ENCODE data around the gene PLCB4.
A peak's percentile ranks its signal among the peaks of the same experiment; 100 is the strongest.

The PLCB4 gene

DNA sequence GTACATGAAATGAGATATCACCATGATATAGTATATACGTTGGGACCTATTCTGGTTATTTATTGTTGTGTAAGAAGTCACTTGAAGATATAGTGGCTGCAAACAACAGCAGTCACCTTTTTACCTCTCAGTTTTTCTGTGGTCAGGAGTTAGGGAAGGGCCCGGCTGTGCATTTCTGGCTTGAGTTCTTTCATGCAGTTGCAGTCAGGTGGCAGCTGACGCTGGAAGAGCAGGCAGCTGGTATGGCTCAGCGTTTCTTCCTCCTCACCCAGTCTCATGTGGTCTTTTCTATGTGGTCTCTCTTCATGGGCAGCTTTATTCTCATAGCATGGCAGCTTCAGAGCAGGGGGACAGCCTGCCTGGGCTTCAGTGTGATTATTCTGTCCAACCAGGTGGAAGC lies 154.4 kb downstream of the PLCB4 start:
- DNase-seq (ENCODE audit: low read depth): no peak

DNA sequence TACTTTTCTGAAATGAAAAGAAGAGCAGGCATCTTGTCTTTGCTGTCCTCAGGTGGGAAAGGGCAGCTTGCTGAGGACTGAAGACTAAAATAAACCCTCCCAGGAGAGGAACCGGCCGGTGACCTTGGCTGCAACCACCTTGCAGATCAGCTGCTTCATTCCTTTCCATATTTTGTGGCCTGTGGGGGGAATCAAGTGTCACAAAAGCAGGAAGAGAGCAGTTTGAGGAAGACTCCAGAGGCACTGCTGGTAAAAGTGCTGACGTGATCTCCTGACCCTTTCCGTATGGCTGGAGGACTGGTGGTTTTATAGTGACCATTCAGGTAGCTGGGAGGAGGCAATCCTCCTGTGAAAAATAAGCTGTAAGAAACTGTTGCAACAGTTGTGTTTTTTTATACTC lies 157.0 kb downstream of the PLCB4 start:
- DNase-seq (ENCODE audit: low read depth): no peak

DNA sequence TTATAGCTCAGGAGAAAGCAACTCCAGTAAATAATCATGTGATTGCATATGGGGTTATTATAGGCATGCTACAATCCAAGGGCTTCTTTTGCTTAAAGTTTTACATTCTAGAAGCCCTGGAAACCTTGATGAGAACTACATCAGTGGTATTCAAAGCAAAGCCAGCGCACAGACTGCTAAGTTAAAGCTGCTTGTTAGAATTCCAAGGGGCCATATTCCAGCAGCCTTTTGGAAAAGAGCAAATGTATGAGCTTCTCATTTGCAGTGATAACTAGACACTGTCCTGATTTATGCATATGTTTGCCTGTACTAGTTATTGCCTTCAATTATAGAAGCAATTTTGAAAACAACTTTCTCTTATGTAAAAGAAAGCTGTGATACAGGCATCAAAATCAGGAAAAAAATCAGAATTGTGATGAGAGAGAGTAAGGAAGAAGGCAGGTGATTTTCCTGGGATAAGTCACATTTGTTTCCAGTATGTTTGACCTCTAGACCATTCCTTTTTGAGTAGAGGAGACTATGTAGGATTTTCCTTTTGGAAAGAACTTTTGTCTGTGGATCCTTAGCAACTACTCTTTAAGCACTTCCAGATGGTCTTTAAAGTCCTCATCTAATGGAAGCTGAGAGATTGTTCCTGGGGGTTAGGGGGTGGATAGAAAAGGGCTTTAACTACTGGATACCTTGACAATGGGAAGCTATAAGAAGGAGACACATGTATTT lies 159.2 kb downstream of the PLCB4 start:
- DNase-seq (ENCODE audit: low read depth): no peak

DNA sequence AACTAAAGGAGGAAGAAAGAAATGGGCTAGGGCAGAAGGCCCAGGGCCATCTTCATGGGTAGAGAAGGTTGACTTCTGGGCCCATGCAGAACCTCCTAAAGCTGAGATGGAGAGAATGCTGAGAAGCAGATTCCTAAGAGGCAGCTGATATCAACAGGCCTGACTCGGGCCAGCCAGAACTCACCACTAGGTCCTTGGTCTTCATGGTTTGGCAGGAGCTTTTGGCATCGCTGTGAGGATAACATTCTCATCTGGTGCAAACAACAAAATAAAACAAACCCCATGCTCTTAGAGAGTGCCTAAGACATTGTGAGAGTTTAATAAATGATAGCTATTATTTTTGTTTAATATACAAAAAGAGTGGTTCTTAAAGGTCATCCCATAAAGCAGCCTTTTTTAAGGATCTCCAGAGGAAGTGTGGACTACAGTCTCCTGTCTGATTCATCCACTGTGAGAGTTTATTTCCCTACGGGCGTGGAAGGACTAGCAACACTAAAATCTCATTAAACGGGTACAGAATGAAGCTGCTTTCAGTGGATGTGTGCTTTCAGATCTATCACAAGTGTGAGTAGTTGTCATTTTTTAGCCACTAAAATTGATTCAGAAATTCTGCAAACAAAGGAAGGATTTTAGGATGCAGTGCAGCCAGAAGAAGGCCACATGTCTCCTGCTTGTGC lies 160.0 kb downstream of the PLCB4 start:
- DNase-seq (ENCODE audit: low read depth): no peak

DNA sequence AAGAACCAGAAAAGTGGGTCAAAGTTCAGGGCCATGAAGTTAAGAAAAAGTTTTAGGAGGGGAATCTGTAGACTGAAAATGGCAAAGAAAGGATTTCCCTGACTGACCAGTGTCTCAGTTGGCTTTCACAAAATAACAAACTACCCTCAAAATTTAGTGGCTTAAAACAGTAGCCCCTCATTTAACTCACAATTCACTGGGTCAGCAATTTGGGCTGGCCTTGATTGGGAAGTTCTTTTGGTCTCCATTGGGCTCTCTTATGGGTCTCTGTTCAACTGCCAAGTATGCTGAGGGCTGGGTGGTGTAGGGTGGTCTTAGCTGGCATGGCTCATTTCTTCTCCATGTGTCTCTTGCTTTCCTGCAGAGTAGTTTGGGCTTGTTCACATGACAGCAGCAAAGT lies 161.5 kb downstream of the PLCB4 start:
- DNase-seq (ENCODE audit: low read depth): no peak

DNA sequence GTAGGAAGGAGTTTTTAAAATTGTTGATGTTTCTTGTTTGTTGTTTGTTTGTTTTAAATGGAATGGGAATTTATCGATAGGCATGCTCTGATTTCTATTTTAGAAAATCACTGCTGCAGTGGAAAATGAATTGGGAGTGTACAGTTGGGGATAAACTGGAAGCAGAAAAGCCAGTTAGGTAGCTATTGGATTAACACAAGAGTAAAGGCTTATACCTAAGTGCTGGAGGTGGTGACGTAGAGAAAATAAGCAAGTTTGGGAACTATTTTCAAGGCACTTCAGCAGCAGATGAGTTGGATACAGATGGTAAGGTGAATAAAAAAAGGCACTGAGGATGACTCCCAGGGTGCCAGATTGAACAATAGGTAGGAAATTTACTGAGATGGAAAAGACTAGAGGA lies 164.9 kb downstream of the PLCB4 start:
- DNase-seq (ENCODE audit: low read depth): no peak

DNA sequence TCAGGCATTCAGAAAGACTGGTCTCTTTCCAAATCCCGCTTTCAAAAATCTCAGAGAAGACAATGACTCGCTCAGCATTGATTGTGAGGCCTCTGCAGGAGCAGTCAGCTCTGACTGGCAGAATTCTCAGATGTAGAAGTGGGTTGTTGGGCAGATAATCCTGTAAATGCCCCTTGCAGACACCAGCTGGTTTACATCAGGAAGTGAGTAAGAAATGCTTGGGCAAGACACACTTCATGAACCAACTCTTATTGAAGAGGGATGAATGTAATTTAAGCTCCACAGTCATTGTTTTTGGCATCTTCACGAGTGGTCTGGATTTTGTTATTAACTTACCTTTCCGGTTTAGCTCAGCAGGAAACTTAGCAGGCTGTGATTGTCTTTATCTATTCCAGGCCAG lies 166.6 kb downstream of the PLCB4 start:
- DNase-seq (ENCODE audit: low read depth): peak; percentile 56

DNA sequence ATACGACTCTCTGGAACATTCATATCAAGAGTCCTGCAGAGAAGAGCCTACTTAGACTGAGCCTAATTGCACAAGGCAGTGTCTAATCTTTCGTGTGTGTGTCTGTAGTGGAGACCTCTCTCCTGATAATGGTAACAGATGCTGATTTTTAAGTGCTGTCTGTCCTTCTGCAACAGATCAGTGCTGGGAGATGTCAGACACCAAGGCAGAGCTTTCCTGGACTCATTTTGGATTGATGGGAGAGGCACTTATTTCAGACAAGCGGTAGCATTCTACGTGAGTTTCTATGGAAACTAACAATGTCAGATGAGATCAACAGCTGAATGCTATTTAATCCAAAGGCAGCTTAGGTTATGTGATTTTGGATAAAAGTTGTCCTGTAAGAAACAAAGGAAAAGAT lies 167.6 kb downstream of the PLCB4 start:
- no peak for DNase-seq (ENCODE audit: low read depth)

DNA sequence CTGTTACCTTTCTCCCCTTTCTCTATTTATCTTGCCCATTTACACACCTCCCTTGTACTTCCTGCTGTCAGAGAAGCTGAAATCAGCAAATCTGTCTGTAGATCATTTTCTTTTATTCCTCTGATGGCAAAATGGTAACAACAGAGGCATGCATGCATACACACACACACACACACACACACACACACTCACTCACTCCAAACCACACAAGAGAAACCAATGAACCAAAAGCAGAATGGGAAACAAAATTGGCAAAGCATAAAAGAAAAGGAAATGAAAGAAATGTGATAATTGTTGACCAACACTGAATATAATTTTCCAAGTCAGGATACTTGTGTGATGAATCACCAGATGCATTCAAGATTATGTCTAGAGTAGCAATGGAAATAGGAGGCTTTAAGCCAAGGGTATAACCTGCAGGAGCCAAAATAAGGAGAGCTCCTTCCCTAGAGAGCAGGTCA lies 172.4 kb downstream of the PLCB4 start:
- DNase-seq (ENCODE audit: low read depth): peak; percentile 59

DNA sequence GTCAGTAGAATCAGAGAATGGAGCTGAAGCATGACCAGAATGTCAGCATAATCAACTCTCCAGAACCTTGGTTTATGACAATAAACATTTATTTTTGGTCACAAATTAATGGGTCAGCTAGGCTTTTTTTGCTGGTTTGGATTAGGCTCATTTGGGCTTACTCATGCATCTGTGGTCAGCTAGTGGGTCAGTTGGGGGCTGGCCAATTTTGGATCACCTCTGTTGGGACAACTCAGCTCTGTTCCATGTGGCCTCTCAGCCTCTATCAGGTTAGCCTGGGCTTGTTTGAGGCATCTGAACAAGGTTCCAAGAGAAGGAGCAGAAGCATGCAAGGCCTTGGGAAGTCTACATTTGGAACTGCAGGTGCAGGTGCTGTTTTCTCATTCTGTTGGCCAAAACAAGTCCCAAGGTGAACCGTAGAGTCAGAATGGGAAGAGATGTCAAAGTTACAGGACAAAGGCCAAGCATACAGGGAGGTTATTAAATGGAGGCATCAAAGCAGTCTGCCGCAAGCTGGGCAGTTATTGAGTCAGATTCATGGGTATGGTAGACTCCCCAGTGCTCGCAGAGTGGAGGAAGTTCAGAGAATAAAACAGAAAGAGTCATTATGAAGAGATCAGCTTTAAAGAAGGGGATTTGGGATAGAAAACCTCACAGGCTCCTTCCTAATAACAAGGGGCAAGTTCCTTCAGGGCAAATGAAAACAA lies 173.0 kb downstream of the PLCB4 start:
- DNase-seq (ENCODE audit: low read depth): peak; percentile 43

DNA sequence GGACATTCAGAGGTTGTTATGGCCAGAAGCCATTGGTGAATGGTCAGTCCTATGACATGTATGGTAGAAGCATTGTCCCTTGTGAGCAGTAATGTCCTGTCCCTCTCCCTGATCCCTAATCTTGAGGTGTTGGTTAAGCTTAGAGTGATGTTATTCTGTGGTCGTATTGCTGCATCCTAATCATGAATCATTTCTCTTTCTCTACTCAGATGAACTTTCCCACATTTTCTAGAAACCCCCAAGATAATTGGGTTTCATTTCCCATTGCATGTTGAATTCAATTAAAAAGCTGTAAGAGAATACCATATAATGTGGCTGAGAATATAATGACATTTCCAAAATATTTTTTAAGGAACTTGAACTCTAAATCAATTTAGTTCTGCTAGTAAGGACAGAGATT lies 175.1 kb downstream of the PLCB4 start:
- no peak for DNase-seq (ENCODE audit: low read depth)

DNA sequence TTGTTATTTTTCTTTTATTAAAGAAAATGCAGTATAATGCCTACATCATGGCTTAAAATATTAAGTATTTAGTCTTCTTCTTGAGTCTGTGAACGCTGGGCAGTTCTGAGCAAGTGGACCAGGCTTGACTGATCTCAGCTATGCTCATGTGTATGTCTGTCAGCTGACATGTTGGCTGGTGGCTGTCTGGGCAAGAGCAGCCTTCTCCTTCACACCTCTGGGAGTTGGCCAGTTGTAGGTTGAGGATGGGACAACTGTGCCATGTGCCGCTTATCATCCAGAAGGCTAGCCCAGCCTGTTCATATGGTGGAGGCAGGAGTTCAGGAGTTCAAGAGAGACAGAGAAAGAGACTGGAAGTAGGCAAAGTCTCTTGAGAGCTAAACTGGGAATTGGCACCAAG lies 175.9 kb downstream of the PLCB4 start:
- DNase-seq (ENCODE audit: low read depth): no peak

DNA sequence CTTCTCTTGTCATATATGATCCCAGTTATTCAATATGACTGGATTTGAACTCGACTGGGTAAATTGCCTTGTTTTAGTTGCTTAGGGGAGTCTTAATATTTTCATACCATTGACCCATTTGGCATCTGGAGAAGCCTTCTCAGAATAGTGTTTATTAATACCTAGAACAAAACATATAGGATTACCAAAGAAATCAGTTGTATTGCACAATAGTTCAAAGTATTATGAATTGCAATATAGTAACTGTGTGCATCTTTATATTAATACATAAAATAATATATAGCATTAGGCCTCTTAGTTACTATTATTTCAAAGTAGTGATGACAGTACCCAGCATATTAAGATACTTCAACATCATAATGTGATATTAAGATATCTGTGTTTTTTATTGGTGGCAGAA lies 177.8 kb downstream of the PLCB4 start:
- no peak for DNase-seq (ENCODE audit: low read depth)

DNA sequence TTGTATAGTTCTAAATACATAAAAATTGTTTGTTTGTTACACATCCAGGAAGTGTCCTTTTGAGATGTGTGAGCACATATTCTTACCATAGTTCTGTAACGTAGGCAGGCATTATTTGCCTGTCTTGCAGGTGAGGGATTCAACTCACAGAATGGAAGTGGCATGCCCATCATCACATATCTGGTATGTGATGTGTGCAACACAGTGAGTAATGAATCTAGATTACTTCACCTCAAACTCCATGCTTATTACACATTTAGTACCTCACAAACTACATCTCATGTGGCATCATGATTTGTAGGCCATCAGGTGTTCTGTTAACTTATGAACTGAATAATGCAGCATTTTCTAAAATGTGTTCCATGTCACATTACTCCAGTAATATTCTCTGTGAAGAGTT lies 181.6 kb downstream of the PLCB4 start:
- no peak for DNase-seq (ENCODE audit: low read depth)

DNA sequence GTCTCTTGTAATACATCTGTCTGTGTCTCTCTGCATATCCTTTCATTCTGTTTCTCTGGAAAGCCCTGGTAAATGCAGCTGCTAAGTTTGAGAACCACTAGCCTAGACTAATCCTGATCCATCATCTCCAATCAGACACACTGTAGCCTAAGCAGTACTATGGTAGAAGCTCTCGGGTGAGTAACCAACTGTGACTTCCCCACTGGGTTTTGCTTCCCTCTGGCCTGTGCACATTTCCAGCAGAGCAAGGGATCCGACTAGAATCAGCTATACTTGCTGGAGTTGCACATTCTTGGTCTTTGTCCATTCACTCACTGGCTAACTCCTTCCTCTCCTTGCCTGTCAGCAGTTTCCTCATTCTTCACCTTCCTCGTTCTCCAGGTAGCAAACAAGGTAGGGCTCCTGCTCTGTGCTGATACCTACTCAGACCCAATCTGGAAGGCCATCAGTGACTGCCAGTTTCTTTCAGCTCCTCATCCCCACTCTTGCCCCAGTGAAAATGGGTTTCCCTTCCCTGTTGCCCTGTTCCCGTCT lies 184.2 kb downstream of the PLCB4 start:
- DNase-seq (ENCODE audit: low read depth): no peak

DNA sequence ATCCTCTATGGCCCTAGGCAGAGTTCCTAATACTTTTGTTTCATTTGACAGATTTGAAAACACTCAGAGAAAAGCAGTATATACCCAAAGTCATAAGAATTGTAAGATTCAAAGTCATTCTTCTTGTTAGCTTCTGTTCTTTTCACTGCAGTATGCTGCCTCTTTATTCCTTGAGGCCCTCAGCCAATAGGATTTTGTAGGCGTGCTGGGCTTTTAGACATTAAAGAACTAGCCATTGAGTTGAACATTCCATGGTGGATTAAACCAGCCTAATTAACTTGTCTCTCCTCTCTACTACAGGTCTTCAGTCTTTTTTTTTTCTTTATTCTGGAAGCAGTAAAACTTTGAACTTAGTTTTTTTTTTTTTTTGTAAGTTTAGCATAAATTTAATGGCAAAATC lies 186.3 kb downstream of the PLCB4 start:
- no peak for DNase-seq (ENCODE audit: low read depth)

DNA sequence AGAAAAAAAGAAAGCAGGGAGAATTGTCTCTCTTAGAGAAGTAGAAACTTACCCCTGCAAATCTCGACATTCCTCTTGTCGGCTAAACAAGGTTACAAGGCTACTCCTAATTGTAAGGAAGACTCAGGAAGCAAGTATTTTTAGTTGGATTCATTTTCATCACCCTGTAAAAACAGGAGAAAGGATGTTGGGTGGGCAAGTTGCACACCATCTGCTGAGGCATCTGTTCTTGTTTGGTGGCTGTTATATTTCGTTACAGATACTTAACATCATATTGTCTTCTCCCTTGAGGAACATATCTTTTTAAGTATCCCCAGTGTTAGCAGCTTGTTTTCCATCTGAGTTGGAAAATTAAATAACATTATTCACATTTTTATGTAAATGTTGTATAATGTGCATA lies 187.5 kb downstream of the PLCB4 start:
- DNase-seq (ENCODE audit: low read depth): no peak

DNA sequence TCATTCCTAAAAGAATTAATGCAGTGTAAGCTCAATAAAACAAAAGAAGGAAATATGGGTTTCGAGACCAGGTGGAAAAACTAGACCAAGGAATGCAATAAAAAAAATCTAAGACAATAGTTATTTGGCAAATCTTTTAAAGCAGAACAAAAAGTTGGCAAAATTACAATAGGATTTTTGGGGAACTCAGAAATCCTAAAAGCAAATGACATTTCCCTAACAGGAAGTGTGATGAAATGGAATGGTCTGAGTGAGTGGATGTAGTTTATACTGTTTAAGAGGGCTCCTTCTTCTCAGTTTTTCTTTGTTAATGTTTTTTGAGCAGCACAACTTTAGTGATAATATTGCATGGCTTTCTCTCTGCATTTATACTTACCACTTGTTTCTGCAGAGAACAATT lies 190.0 kb downstream of the PLCB4 start:
- no peak for DNase-seq (ENCODE audit: low read depth)

DNA sequence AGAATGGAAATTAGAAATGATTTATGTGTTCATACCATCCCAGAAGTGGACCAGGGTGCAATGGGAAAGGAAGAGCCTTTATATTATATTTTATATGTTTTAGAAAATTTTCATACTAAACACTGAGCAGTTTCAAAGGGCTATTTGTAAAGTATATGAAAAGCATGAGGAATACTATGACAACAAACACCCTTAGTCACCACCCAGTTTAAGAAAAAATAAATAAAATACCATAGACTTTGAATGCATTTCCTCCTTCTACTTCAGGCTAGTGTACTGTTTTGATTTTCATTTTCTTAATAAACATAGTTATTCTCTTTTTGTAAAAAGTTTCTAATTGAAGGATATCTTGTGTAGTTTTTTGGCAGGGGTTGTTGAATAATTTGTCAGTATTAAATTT lies 191.1 kb downstream of the PLCB4 start:
- DNase-seq (ENCODE audit: low read depth): no peak

DNA sequence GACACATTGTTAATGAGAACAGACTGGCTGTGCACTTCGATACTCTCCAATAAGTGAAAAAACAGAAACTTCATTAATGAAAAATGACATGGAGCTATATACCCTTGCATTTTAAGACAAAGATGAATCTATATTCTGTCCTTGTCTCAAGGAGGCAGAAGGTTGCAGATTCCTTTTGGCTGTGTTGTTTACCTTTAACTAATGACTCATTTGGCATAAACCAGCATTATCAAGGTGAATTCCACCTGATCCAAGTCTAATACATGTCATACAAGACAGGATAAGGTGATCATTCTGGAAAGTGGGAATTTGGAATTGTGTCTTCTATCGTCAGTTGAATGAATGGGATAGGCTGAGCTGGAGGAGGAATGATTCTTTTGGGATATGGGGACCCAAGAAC lies 192.9 kb downstream of the PLCB4 start:
- DNase-seq (ENCODE audit: low read depth): no peak

DNA sequence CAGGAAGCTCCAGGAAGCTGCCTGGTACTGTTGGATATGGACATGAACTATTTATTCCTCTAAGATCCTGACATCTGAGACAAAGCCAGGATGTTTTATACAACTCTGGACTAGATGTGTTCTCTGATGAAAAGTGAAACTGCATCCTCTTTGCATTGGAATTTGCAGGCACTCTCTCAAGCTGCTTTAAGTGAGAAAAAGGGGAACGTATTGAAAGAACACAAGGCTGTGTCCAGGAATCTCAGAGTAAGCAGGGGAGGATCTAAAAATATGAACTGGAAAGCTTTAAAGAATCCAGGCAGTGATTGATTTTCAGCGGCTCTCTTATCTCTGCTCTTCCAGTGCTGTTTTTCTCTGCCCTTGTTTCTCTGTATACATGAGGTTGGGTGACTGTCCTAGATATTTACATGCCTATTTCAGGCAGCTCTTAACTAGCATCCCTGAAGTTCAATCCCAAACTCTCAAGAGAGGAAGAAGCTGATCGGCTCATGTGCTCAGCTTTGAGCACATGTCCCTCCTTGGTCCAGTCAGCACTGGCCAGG lies 193.8 kb downstream of the PLCB4 start:
- DNase-seq (ENCODE audit: low read depth): no peak

DNA sequence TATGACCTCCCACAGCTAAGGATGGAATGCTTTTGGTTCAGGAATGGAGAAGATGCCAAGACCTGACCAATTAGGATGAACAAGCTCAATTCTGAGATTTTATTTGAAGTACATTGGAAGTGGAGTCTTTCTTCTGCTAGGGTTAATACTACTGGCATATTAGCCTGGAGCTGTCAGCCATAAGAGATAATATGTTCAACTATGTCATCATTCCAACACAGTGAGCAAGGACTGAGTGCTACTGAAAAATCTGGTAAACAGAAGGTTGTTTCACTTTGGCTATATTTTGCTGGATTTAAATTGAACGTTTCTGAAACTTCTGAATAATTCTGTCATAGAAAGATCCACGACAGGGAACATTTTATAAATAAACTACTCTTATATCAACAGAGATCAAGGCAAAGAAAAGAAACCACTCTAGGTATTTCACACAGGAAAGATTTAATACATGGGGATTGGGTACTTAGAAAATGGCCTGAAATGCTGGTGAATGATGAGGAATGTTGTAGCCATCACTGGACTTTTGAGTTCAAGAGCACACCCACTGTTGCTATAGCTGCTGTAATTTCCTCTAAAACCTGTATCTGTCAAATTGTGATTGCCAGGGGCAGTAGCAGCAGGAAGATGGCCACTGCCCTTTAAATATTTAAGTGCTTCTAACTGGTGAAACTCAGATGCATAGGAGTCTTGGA lies 200.5 kb downstream of the PLCB4 start:
- no peak for DNase-seq (ENCODE audit: low read depth)

Data from GM04504 (cell line).